Esophagus squamous epithelium (tissue), 4 donors: Measurements from ENCODE around the gene RIMBP2.

Experiments used
- POLR2A ChIP-seq, 4 donors: fragments of 450-650 bp; IDR thresholded peaks; one replicate each; pipeline ENCODE4 v1.6.1; 2017; ENCODE audit warnings: antibody characterized with exemption in 4 of 4, mild to moderate bottlenecking in 4 of 4, moderate library complexity in 3 of 4
- TF ChIP-seq, protein P1 (sequence below), 6 experiments: fragments of 450-650 bp in 4 of 6; fragments of 200-600 bp in 2 of 6; sonication (generic) in 2 of 6; IDR thresholded peaks; one replicate each; pipeline ENCODE4 v1.5.1; 2016 to 2019; ENCODE audit warnings: antibody characterized with exemption in 6 of 6, mild to moderate bottlenecking in 4 of 6, moderate library complexity in 4 of 6

GRCh38 chr12:130566446-130567155 lies 149.5 kb downstream of the RIMBP2 start:
- TF ChIP-seq, protein P1, sequence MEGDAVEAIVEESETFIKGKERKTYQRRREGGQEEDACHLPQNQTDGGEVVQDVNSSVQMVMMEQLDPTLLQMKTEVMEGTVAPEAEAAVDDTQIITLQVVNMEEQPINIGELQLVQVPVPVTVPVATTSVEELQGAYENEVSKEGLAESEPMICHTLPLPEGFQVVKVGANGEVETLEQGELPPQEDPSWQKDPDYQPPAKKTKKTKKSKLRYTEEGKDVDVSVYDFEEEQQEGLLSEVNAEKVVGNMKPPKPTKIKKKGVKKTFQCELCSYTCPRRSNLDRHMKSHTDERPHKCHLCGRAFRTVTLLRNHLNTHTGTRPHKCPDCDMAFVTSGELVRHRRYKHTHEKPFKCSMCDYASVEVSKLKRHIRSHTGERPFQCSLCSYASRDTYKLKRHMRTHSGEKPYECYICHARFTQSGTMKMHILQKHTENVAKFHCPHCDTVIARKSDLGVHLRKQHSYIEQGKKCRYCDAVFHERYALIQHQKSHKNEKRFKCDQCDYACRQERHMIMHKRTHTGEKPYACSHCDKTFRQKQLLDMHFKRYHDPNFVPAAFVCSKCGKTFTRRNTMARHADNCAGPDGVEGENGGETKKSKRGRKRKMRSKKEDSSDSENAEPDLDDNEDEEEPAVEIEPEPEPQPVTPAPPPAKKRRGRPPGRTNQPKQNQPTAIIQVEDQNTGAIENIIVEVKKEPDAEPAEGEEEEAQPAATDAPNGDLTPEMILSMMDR (IDR thresholded peaks at IDR 0.05): no peak
- no peak for TF ChIP-seq POLR2A (IDR thresholded peaks at IDR 0.05)
